CD4-positive, alpha-beta T cell treated with Interleukin-15 for 1 hour (primary cell): ENCODE measurements around the gene ZNF417.
"Not testable (repeated sequence)": the region's sequence is repeated elsewhere in the genome, so short reads cannot be mapped to it uniquely, and the experiment has no call there.

Experiments
- DNase-seq: peaks from one replicate; pipeline ENCODE4 v3.0.0-alpha.2; 2020

ZNF417 gene

GRCh38 chr19:57887195-57887941 is 29.0 kb downstream of the ZNF417 start:
- no peak for DNase-seq

- no peak for DNase-seq
Observed at GRCh38 chr19:57886046-57886445, 30.3 kb downstream of the ZNF417 start.

- DNase-seq = not testable (repeated sequence)
Observed at GRCh38 chr19:57873883-57874799, 42.3 kb downstream of the ZNF417 start.

GRCh38 chr19:57872450-57872849 is 43.9 kb downstream of the ZNF417 start:
- DNase-seq = no peak

GRCh38 chr19:57870225-57870624 is 46.2 kb downstream of the ZNF417 start:
- DNase-seq = no peak

- not testable (repeated sequence) for DNase-seq
Observed at GRCh38 chr19:57869655-57870054, 46.7 kb downstream of the ZNF417 start.

GRCh38 chr19:57867868-57868492 is 48.4 kb downstream of the ZNF417 start:
- no peak for DNase-seq
